GM19372 (cell line): ENCODE measurements around the gene RBM11.

Source experiments
- ATAC-seq: cut with Tn5 transposase; IDR thresholded peaks from one replicate; pipeline ENCODE4 v1.9.1; 2021; ENCODE audit warnings: mild to moderate bottlenecking, low read depth, moderate library complexity; ENCODE audit not compliant: unreplicated experiment

RBM11 gene

DNA sequence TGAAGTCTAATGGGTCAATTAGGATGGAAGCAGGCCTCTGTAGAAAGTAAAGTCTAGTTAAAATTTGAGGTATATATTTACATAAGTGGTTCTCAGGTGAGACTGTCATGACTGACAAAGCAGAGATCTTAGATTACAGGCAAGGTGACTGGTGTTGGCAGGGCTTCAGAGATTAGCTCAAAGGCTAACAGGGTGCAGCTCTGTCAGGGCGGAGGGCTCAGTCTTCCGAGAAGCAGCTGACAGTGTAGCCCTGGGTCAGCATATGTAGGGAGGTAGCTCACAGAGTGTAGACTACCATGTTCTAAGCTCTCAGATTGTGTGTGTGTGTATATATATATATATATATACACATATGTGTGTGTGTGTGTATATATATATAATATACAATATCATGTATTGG is 54.7 kb downstream of the RBM11 start:
- no peak for ATAC-seq

DNA sequence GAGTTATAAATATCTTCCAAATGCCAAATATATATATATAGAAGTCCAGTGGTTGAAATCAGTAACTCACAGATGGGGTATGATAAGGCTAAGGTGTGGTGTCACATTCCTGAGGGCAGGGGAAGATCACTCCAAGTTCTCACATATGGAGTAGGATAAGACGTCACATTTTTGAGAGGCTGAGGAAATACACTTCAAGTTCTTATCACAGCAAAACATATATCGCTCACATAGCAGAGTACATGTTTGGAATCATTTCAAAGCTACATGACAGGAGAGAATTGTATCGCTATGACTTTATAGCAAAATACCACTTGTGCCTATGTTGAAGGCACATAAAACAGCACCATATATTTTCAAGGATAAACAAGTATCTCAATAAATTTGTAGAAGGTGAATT is 55.1 kb downstream of the RBM11 start:
- no peak for ATAC-seq

DNA sequence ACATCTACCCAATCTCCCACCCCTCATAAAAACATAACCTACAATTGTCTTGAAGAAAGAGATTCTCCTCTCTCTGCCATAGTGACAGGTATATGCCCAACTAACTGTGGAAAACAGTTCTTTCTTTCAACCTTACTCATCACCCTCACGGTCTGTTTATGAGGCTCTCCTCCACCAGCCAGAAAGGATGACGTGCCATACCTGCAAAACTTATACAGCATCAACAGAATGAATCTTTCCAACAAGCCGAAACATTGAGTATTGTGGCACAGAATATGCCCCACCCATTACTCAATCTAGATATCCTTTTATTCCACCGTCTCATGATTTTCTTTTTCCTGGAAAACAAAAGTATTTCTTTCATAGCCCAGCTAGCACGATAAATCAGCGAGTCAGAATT is 55.7 kb downstream of the RBM11 start:
- no peak for ATAC-seq

DNA sequence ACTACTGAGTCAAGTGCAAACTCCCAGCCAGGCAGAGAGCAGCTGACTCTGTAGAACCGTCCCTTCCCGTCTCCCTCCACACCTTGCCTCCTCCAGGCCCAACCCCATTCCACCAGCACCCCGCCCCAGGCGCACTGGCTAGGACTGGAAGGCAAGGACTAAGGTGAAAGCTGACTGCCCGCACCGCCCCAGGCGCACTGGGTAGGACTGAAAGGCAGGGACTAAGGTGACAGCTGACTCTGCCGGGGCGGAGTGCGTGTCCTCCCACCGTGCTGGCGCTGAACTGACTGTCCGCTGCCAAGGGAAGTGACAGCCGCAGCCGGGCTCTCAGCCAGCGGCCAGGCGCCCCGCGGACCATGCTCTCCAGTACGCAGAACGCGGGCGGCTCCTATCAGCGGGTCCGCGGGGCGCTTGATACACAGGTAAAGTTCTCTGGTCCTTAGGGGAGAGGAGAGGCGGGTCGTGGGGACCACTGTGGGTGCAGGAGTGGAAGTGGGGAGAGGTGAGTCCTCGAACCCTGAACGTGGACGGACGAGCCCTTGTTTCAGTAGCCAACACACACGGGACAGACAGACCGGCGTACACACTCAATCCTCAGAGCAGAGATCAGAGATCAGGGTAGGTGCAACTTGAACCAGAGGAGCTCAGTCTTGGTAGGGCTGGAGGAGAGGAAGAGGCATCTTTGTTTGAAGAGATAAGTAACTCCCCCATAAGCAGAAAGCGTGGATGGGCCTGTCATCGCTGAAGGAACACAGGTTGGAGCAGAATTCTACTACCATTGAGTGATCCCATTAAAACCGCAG is 58.0 kb downstream of the RBM11 start:
- no peak for ATAC-seq

DNA sequence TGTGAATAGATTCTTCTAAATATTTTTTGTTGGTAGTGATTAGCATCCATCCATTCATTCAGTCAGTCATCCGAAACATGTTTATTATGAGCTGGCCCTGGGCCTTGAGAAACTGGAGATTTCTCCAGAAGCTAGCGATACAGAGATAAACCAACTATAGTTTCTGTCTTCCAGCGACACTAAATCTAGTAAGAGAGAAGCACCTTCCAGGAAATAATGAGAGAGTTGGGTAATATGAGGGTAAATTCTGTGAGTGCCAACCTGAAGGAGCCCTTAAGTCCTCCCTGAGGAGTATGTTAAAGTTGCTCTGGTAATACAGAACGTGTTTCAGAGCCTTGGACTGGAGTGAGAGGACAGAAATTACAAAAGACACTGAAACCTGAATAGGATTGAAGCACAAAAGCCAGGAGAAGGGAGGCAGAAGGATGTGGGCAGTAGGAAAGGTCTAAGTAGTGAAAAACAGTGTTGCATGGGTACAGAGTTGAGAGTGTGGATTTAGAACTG is 59.8 kb downstream of the RBM11 start:
- no peak for ATAC-seq
